Measurements from ENCODE around the gene SINHCAF. TPM values are rescaled to one million over a fixed set of nuclear protein-coding genes. Genes with fewer than 3 reads are reported as not detected.
"Not testable (repeated sequence)": the region's sequence is repeated elsewhere in the genome, so short reads cannot be mapped to it uniquely, and the experiment has no call there.

Gene SINHCAF
- total RNA-seq, 4 donors from 2014 or later = 24.0 to 111 (median 55.2) TPM

DNA sequence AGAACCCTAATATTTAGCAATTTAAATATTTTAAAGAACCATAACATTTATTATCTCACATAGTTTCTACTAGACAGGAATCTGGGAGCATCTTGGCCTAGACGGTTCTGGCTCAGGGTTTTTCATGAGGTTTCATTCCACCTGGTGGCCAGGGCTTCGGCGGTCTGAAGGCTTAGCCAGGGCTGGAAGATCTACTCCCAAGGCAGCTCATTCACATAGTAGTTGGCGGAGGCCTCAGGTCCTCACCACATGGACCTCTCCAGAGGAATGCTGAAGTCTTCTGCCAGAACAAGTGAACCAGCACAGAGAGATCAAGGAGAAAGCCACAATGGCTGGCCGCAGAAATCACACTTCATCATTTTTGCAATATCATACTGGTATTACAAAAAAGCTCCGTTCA, 68.2 kb downstream of the SINHCAF start:
- 76 to 80% methylated on average over 6 of the region's 6 CpGs for WGBS, 2 donors
- H3K36me3 ChIP-seq = no peaks in the 10 kb centered on the region
- DNase-seq = no peak
- no peak overlapping the region for H3K4me3 ChIP-seq (replicated peaks in 1 of 3)
- TF ChIP-seq CTCF (IDR thresholded peaks at IDR 0.05) (no peak), POLR2A (IDR thresholded peaks at IDR 0.05) (no peak)
- H3K27me3 ChIP-seq = no peaks in the 10 kb centered on the region
- H3K4me1 ChIP-seq = no peaks in the 10 kb centered on the region
- H3K9me3 ChIP-seq = no peaks in the 10 kb centered on the region
- no peak overlapping the region for H3K27ac ChIP-seq
- intact Hi-C loops (cut with DNase I) = no loop called here

DNA sequence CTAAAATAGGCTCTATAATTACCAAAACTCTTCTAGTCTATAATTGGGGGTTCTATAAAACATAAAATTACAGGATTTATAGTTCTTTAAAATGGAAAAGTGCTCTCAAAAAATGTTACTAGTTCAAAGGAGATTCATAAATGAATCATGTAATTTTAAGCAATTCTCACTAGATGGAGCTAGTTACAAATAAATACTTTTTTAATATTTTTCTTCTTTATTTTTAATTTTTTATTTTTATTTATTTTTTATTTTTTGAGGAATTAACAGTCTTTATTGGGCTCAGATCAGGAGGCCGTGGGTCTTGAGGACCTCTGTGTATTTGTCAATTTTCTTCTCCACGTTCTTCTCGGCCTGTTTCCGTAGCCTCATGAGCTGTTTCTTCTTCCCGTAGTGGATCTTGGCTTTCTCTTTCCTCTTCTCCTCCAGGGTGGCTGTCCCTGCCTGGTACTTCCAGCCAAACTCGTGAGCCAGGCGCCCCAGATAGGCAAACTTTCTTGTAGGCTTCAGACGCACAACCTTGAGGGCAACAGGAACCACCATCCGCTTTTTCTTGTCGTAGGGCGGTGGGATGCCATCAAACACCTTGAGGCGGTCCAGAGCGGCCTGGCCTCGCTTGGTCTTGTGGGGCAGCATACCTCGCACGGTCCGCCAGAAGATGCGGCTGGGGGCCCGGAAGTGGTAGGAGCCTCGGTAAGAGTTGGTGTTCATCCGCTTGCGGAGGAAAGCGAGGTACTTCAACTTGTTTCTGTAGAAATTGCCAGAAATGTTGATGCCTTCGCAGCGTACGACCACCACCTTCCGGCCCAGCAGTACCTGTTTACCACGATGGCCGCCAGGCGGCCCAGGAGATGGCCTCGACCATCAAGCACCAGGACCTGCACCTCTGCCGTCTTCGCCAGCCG, 74.0 kb downstream of the SINHCAF start:
- H3K36me3 ChIP-seq; H3K4me1 ChIP-seq; intact Hi-C loops (cut with DNase I); DNase-seq; H3K27ac ChIP-seq; H3K27me3 ChIP-seq; H3K4me3 ChIP-seq (replicated peaks in 1 of 3); H3K9me3 ChIP-seq: not testable (repeated sequence)
- TF ChIP-seq CTCF (IDR thresholded peaks at IDR 0.05) = peak in 1 of 6 experiments; percentile 29
- WGBS, 2 donors = 69 to 70% methylated on average over 31 to 34 of the region's 34 CpGs

DNA sequence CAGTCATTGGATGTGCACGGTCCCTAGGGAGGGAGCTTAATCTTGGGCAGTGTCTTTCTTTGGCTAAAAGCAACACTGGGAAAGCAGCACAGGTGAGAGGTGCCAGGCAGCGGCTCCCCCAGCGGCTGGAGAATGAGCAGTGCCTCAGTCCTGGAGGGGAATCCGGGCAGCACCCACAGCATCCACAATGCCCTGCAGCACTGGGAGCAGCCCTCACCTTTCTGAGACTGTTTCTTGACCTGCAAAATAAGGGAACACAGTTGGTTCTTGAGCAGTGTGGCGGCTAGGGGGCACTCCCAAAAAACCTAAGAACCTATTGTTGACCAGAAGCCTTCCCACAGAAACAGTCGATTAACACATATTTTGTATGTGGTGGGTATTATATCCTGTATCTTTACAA, 75.8 kb downstream of the SINHCAF start:
- Histone ChIP-seq H3K4me3 (replicated peaks in 1 of 3) (no peak overlapping the region), H3K27ac (no peak overlapping the region), H3K27me3 (no peaks in the 10 kb centered on the region), H3K9me3 (no peaks in the 10 kb centered on the region), H3K4me1 (no peaks in the 10 kb centered on the region), H3K36me3 (no peaks in the 10 kb centered on the region)
- WGBS, 2 donors = 75 to 80% methylated on average over 3 to 6 of the region's 6 CpGs
- intact Hi-C loops (cut with DNase I) = no loop called here
- TF ChIP-seq POLR2A (IDR thresholded peaks at IDR 0.05) (no peak), CTCF (IDR thresholded peaks at IDR 0.05) (no peak)
- DNase-seq = no peak

- Histone ChIP-seq H3K27me3 (no peaks in the 10 kb centered on the region), H3K4me1 (no peaks in the 10 kb centered on the region), H3K4me3 (replicated peaks in 1 of 3) (no peak overlapping the region), H3K36me3 (no peaks in the 10 kb centered on the region), H3K9me3 (no peaks in the 10 kb centered on the region), H3K27ac (no peak overlapping the region)
- TF ChIP-seq CTCF (IDR thresholded peaks at IDR 0.05) = no peak
- TF ChIP-seq POLR2A (IDR thresholded peaks at IDR 0.05) = no peak
- no peak for DNase-seq
- WGBS, 2 donors = 67 to 69% methylated on average over 3 of the region's 3 CpGs
- intact Hi-C loops (cut with DNase I) = loop anchor here (10.0 kb wide), 1 partner anchor 405 kb away; no protein-coding TSS in a partner anchor
Measured at GRCh38 chr12:31249356-31249755, 76.6 kb downstream of the SINHCAF start.

DNA sequence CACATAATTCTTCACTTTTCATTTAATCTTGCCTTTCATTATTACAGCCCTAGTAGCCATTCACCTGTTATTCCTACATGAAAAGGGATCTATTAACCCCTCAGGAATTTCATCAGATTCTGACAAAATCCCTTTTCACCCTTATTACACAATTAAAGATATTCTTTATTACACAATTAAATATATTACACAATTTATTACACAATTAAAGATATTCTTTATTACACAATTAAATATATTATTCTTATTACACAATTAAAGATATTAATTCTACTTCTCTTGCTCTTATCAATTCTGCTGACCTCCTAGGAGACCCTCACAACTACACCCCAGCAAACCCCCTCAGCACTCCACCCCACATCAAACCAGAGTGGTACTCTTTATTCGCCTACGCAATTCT, 77.1 kb downstream of the SINHCAF start:
- no peak for DNase-seq
- intact Hi-C loops (cut with DNase I) = loop anchor here (10.0 kb wide), 1 partner anchor 404 kb away; no protein-coding TSS in a partner anchor
- H3K36me3 ChIP-seq = no peaks in the 10 kb centered on the region
- WGBS, 2 donors = 95 to 99% methylated on average over 2 of the region's 2 CpGs
- H3K4me3 ChIP-seq (replicated peaks in 1 of 3) = no peak overlapping the region
- no peak for TF ChIP-seq POLR2A (IDR thresholded peaks at IDR 0.05)
- no peak for TF ChIP-seq CTCF (IDR thresholded peaks at IDR 0.05)
- no peaks in the 10 kb centered on the region for H3K9me3 ChIP-seq
- H3K27me3 ChIP-seq = no peaks in the 10 kb centered on the region
- no peak overlapping the region for H3K27ac ChIP-seq
- H3K4me1 ChIP-seq = no peaks in the 10 kb centered on the region
